GM15510 (cell line): ENCODE measurements around the gene TYW1B.

ENCODE experiments used
- POLR2A ChIP-seq: IDR thresholded peaks from 3 replicates; pipeline ENCODE4 v1.6.1; 2011; ENCODE audit warnings: borderline replicate concordance; ENCODE audit not compliant: insufficient read length; ENCODE audit errors: extremely low read depth

TYW1B gene

GRCh38 chr7:72827839-72828591, at the start of gene TYW1B:
TSS of gene TYW1B (minus strand) at chr7:72828200. CDS start at chr7:72828075, 125 bp downstream.
- peak; percentile 87 for TF ChIP-seq POLR2A

GRCh38 chr7:72829291-72829686, 1.3 kb upstream of the TYW1B start:
- TF ChIP-seq POLR2A, result peak; percentile 70

- TF ChIP-seq POLR2A, result no peak
These were observed 22.2 kb downstream of the TYW1B start for GRCh38 chr7:72805526-72806494.

- TF ChIP-seq POLR2A, result no peak
These were observed 34.2 kb downstream of the TYW1B start for GRCh38 chr7:72793791-72794190.

GRCh38 chr7:72785166-72785955, 42.6 kb downstream of the TYW1B start:
- TF ChIP-seq POLR2A, result no peak

- no peak for TF ChIP-seq POLR2A
These were observed 46.4 kb downstream of the TYW1B start for GRCh38 chr7:72781631-72782030.

GRCh38 chr7:72781161-72781560, 46.8 kb downstream of the TYW1B start:
- TF ChIP-seq POLR2A, result no peak

- no peak for TF ChIP-seq POLR2A
These were observed 67.4 kb downstream of the TYW1B start for GRCh38 chr7:72760602-72761001.

- no peak for TF ChIP-seq POLR2A
These were observed 73.7 kb downstream of the TYW1B start for GRCh38 chr7:72754312-72754711.

- TF ChIP-seq POLR2A, result no peak
These were observed 74.2 kb downstream of the TYW1B start for GRCh38 chr7:72753781-72754180.

GRCh38 chr7:72751978-72752377, 76.0 kb downstream of the TYW1B start:
- no peak for TF ChIP-seq POLR2A

- TF ChIP-seq POLR2A, result no peak
These were observed 76.6 kb downstream of the TYW1B start for GRCh38 chr7:72751378-72751777.

GRCh38 chr7:72710983-72711382, 117.0 kb downstream of the TYW1B start:
- no peak for TF ChIP-seq POLR2A

GRCh38 chr7:72709909-72710308, 118.1 kb downstream of the TYW1B start:
- no peak for TF ChIP-seq POLR2A

GRCh38 chr7:72706521-72706920, 121.5 kb downstream of the TYW1B start:
- TF ChIP-seq POLR2A, result no peak

GRCh38 chr7:72704894-72705293, 123.1 kb downstream of the TYW1B start:
- TF ChIP-seq POLR2A, result no peak

- no peak for TF ChIP-seq POLR2A
These were observed 153.6 kb downstream of the TYW1B start for GRCh38 chr7:72674394-72674793.
